GM12878 (cell line): Measurements from ENCODE around the gene ADRA2B. TPM values are rescaled to one million over a fixed set of nuclear protein-coding genes. Genes with fewer than 3 reads are reported as not detected.

Experiments used
- BMI1 ChIP-seq: fragments of 450-650 bp; IDR thresholded peaks from 2 replicates; pipeline ENCODE4 v1.6.1; 2016; ENCODE audit warnings: mild to moderate bottlenecking, moderate library complexity, borderline replicate concordance
- CEBPZ ChIP-seq: fragments of 150-350 bp; IDR thresholded peaks from 2 replicates; pipeline ENCODE4 v1.6.1; 2016; ENCODE audit warnings: low read depth, low read length
- CREB1 ChIP-seq: IDR thresholded peaks from 2 replicates; pipeline ENCODE4 v1.6.1; 2012; ENCODE audit warnings: low read depth, mild to moderate bottlenecking, inconsistent platforms
- E4F1 ChIP-seq: fragments of 450-650 bp; IDR thresholded peaks from 2 replicates; pipeline ENCODE4 v1.6.1; 2018; ENCODE audit warnings: borderline replicate concordance, mild to moderate bottlenecking; ENCODE audit not compliant: partially characterized antibody
- EP300 ChIP-seq, 2 experiments: fragments of 150-350 bp in 1 of 2; IDR thresholded peaks; 2 replicates each; pipeline ENCODE4 v1.6.1; 2011 to 2012; ENCODE audit warnings: low read depth in 2 of 2, low read length in 2 of 2, borderline replicate concordance in 1 of 2, improper control_type of control experiment in 1 of 2, inconsistent platforms in 1 of 2; ENCODE audit not compliant: control insufficient read depth in 1 of 2
- EZH2 ChIP-seq: IDR thresholded peaks from 2 replicates; pipeline ENCODE4 v1.6.1; 2012; ENCODE audit warnings: low read depth, mild to moderate bottlenecking, control low read depth, inconsistent platforms, low read length, borderline replicate concordance; ENCODE audit not compliant: control insufficient read depth
- IKZF1 ChIP-seq: fragments of 450-650 bp; conservative IDR thresholded peaks from 2 replicates; pipeline ENCODE4 v1.6.1; 2017; ENCODE audit warnings: antibody characterized with exemption, mild to moderate bottlenecking
- KAT2A ChIP-seq: conservative IDR thresholded peaks from 2 replicates; pipeline ENCODE4 v1.6.1; 2011; ENCODE audit warnings: low read depth, low read length; ENCODE audit not compliant: control insufficient read depth
- PAX5 ChIP-seq: IDR thresholded peaks from 2 replicates; pipeline ENCODE4 v1.6.1; 2011; ENCODE audit warnings: low read depth, low read length, borderline replicate concordance
- PAX8 ChIP-seq: fragments of 450-650 bp; IDR thresholded peaks from 2 replicates; pipeline ENCODE4 v1.6.1; 2017; ENCODE audit warnings: mild to moderate bottlenecking, moderate library complexity
- SKIL ChIP-seq: fragments of 450-650 bp; IDR thresholded peaks from 2 replicates; pipeline ENCODE4 v1.6.1; 2017; ENCODE audit warnings: mild to moderate bottlenecking, low read depth, inconsistent platforms; ENCODE audit not compliant: poor library complexity, severe bottlenecking
- SMAD5 ChIP-seq: IDR thresholded peaks from 2 replicates; pipeline ENCODE4 v1.6.1; 2016; ENCODE audit warnings: antibody characterized with exemption, low read depth
- TCF12 ChIP-seq: IDR thresholded peaks from 2 replicates; pipeline ENCODE4 v1.6.1; 2011; ENCODE audit warnings: low read depth, mild to moderate bottlenecking, low read length
- TCF7 ChIP-seq: IDR thresholded peaks from 2 replicates; pipeline ENCODE4 v1.6.1; 2014; ENCODE audit warnings: antibody characterized with exemption, borderline replicate concordance
- USF1 ChIP-seq: IDR thresholded peaks from 2 replicates; pipeline ENCODE4 v1.6.1; 2011; ENCODE audit warnings: borderline replicate concordance, low read depth, mild to moderate bottlenecking, moderate library complexity, mixed read lengths, low read length; ENCODE audit not compliant: insufficient read depth; ENCODE audit errors: extremely low read length
- WRNIP1 ChIP-seq: IDR thresholded peaks from 2 replicates; pipeline ENCODE4 v1.6.1; 2011; ENCODE audit warnings: low read depth, low read length, improper control_type of control experiment, borderline replicate concordance
- polyA plus RNA-seq, 11 experiments: library from polyadenylated mRNA; depleted of rRNA in 4 of 11; unstranded in 6 of 11; stranded (reverse) in 5 of 11; fragments of >200 nt; fragmentation: Nextera tagmentation in 4 of 11; fragmentation: Illumina TruSeq in 1 of 11; extraction: Ambion mirVana in 4 of 11; extraction: Trizol in 1 of 11; gene quantifications; 1 replicate in 1 of 11; 2 replicates in 10 of 11; pipeline versions ENCODE4 v1.2.1 to v1.2.3, GENCODE V29; 2011 to 2016; ENCODE audit warnings: inconsistent platforms in 2 of 11, missing spikeins in 2 of 11, low read depth in 1 of 11
- total RNA-seq, 4 experiments: library from RNA; depleted of rRNA in 3 of 4; stranded (reverse); fragments of >200 nt in 3 of 4; fragmentation: Illumina TruSeq in 1 of 4; extraction: Trizol in 1 of 4; gene quantifications; 2 replicates each; pipeline versions ENCODE4 v1.2.1 to v1.2.3, GENCODE V29; 2013 to 2021
- TF ChIP-seq, protein P1 (sequence below): fragments of 450-650 bp; conservative IDR thresholded peaks from 2 replicates; pipeline ENCODE4 v1.6.1; 2017; ENCODE audit warnings: mild to moderate bottlenecking, moderate library complexity

The ADRA2B gene
- total and polyA plus RNA-seq, 10 of the 15 experiments (the other 5 are each of a cell fraction or from before 2014, with no cell fraction given): 0.01 to 0.10 (median 0.04) TPM; not detected in 6

GRCh38 chr2:96145036-96145847, 28.9 kb upstream of the ADRA2B start, which contains the start of gene DUSP2 (continued):
- TF ChIP-seq E4F1: no peak
- TF ChIP-seq PAX5: peak; percentile 79; the same call in 1 of the 2 replicates
- TF ChIP-seq EP300 (IDR thresholded peaks at IDR 0.05; ENCODE audit: borderline replicate concordance in 1 of 2, control insufficient read depth in 1 of 2, low read depth in 2 of 2, low read length in 2 of 2): peak in 1 of 2 experiments; percentile 36; a peak in 3 of 4 replicates
- 0 out of 2 replicates have a peak, but pooled peaks have one; percentile 49 for TF ChIP-seq WRNIP1
- peak; percentile 12; the same call in 1 of the 2 replicates for TF ChIP-seq TCF12
- no peak for TF ChIP-seq PAX8
- TF ChIP-seq IKZF1: peak; percentile 91
- TF ChIP-seq USF1: no peak
- no peak for TF ChIP-seq EZH2
- TF ChIP-seq TCF7: no peak
- TF ChIP-seq, protein P1, sequence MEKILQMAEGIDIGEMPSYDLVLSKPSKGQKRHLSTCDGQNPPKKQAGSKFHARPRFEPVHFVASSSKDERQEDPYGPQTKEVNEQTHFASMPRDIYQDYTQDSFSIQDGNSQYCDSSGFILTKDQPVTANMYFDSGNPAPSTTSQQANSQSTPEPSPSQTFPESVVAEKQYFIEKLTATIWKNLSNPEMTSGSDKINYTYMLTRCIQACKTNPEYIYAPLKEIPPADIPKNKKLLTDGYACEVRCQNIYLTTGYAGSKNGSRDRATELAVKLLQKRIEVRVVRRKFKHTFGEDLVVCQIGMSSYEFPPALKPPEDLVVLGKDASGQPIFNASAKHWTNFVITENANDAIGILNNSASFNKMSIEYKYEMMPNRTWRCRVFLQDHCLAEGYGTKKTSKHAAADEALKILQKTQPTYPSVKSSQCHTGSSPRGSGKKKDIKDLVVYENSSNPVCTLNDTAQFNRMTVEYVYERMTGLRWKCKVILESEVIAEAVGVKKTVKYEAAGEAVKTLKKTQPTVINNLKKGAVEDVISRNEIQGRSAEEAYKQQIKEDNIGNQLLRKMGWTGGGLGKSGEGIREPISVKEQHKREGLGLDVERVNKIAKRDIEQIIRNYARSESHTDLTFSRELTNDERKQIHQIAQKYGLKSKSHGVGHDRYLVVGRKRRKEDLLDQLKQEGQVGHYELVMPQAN: peak; percentile 98
- TF ChIP-seq BMI1: no peak
- TF ChIP-seq SKIL: no peak
- peak; percentile 98 for TF ChIP-seq SMAD5
- no peak for TF ChIP-seq KAT2A
- TF ChIP-seq CEBPZ: no peak
- no peak for TF ChIP-seq CREB1
